Upper lobe of left lung (tissue), 6 donors: ENCODE measurements around the gene PTPRN2. TPM values are rescaled to one million over a fixed set of nuclear protein-coding genes. Genes with fewer than 3 reads are reported as not detected.

Experiments used
- ATAC-seq, 2 donors: fragments of 200-7000 bp; cut with Tn5 transposase; one replicate each; pipeline ENCODE4 v1.9.1; 2022; ENCODE audit warnings: mild to moderate bottlenecking in 2 of 2, moderate library complexity in 2 of 2; ENCODE audit not compliant: low FRiP score in 2 of 2
- DNase-seq, 2 donors: peaks; one replicate each; pipeline ENCODE4 v3.0.0-alpha.2; 2019 to 2020
- H3K27ac ChIP-seq, 4 donors: fragments of 200-600 bp; sonication (generic); one replicate each; pipeline ENCODE4 v1.5.1; 2016 to 2019
- H3K27me3 ChIP-seq, 4 donors: fragments of 200-600 bp; sonication (generic); one replicate each; pipeline ENCODE4 v1.5.1; 2017 to 2019
- H3K36me3 ChIP-seq, 4 donors: fragments of 200-600 bp; sonication (generic); one replicate each; pipeline ENCODE4 v1.5.1; 2016 to 2019
- H3K4me1 ChIP-seq, 4 donors: fragments of 200-600 bp; sonication (generic); one replicate each; pipeline ENCODE4 v1.5.1; 2018 to 2019
- H3K4me3 ChIP-seq, 4 donors: fragments of 200-600 bp; sonication (generic); one replicate each; pipeline ENCODE4 v1.5.1; 2017 to 2019; ENCODE audit warnings: mild to moderate bottlenecking in 2 of 4, moderate library complexity in 1 of 4
- H3K9me3 ChIP-seq, 4 donors: fragments of 200-600 bp; sonication (generic); one replicate each; pipeline ENCODE4 v1.5.1; 2018 to 2019
- EP300 ChIP-seq, 4 donors: sonication (generic); formaldehyde crosslinking; IDR thresholded peaks; one replicate each; pipeline ENCODE4 v1.5.1; 2017; ENCODE audit warnings: antibody characterized with exemption in 4 of 4, control low read depth in 2 of 4
- POLR2A ChIP-seq, 4 donors: fragments of 450-650 bp; IDR thresholded peaks; one replicate each; pipeline ENCODE4 v1.5.1; 2016 to 2017; ENCODE audit warnings: antibody characterized with exemption in 4 of 4, mild to moderate bottlenecking in 2 of 4
- POLR2AphosphoS5 ChIP-seq, 2 donors: sonication (generic); formaldehyde crosslinking; IDR thresholded peaks; one replicate each; pipeline ENCODE4 v1.5.1; 2017; ENCODE audit warnings: antibody characterized with exemption in 2 of 2
- WGBS, 2 donors: methylation state at CpG; one replicate each; pipeline ENCODE4 v1.1.5; 2017 to 2018; 5-methylcytosine and 5-hydroxymethylcytosine counted together
- total RNA-seq, 6 donors: library from RNA; depleted of rRNA in 4 of 6; stranded (reverse); fragments of >200 nt in 4 of 6; gene quantifications; one replicate each; pipeline versions ENCODE4 v1.1.0 to v1.2.1, GENCODE V29; 2016 to 2021
- TF ChIP-seq, protein P1 (sequence below), 6 experiments: fragments of 450-650 bp in 4 of 6; fragments of 200-600 bp in 2 of 6; sonication (generic) in 2 of 6; IDR thresholded peaks; one replicate each; pipeline ENCODE4 v1.5.1; 2016 to 2019; ENCODE audit warnings: antibody characterized with exemption in 6 of 6
- donor health status: DM: no; HTN: no; CAD: no; lungs with moderate emphysema.
- donor health status: DM: no; HTN: yes; CAD: no; lungs with severe emphysema.

Gene PTPRN2
- total RNA-seq, 6 donors from 2014 or later: 3.3 to 7.9 (median 5.2) TPM

- H3K27me3 ChIP-seq: no peaks in the 10 kb centered on the region
- H3K27ac ChIP-seq: no peak overlapping the region
- DNase-seq (no peak), ATAC-seq (no peak)
- no peaks in the 10 kb centered on the region for H3K9me3 ChIP-seq
- TF ChIP-seq, protein P1, sequence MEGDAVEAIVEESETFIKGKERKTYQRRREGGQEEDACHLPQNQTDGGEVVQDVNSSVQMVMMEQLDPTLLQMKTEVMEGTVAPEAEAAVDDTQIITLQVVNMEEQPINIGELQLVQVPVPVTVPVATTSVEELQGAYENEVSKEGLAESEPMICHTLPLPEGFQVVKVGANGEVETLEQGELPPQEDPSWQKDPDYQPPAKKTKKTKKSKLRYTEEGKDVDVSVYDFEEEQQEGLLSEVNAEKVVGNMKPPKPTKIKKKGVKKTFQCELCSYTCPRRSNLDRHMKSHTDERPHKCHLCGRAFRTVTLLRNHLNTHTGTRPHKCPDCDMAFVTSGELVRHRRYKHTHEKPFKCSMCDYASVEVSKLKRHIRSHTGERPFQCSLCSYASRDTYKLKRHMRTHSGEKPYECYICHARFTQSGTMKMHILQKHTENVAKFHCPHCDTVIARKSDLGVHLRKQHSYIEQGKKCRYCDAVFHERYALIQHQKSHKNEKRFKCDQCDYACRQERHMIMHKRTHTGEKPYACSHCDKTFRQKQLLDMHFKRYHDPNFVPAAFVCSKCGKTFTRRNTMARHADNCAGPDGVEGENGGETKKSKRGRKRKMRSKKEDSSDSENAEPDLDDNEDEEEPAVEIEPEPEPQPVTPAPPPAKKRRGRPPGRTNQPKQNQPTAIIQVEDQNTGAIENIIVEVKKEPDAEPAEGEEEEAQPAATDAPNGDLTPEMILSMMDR (IDR thresholded peaks at IDR 0.05): no peak
- TF ChIP-seq POLR2A (IDR thresholded peaks at IDR 0.05): no peak
- TF ChIP-seq EP300 (IDR thresholded peaks at IDR 0.05): no peak
- TF ChIP-seq POLR2AphosphoS5 (IDR thresholded peaks at IDR 0.05): no peak
- no peaks in the 10 kb centered on the region for H3K36me3 ChIP-seq
- H3K4me3 ChIP-seq: no peak overlapping the region
- no peaks in the 10 kb centered on the region for H3K4me1 ChIP-seq
- WGBS, 2 donors: 69 to 75% methylated on average over 15 of the region's 15 CpGs
These were observed 990.7 kb downstream of the PTPRN2 start for GRCh38 chr7:157596881-157597280.

DNA sequence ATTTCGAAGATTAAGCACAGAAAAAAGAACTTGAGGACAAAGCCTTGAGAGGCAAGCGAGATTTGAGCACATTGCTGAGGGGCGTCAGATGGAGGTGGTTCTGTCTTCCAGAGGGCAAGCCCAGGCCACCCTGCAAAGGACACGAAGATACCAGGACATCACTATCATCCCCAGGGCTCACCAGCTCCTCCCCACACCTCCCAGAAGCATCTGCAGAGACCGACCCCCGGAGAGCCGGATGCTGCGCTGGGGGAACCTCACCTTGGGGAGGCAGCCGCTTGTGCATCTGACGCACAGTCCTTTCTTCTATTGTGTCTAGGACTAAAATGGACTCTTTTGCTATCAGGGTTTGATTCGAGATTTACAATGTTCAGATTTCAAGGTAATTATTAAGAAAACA is 991.2 kb downstream of the PTPRN2 start:
- DNase-seq (no peak), ATAC-seq (no peak)
- 87 to 91% methylated on average over 11 of the region's 11 CpGs for WGBS, 2 donors

GRCh38 chr7:157596026-157596425 is 991.6 kb downstream of the PTPRN2 start:
- no peak for TF ChIP-seq POLR2AphosphoS5 (IDR thresholded peaks at IDR 0.05)
- TF ChIP-seq, protein P1 (IDR thresholded peaks at IDR 0.05): no peak
- TF ChIP-seq EP300 (IDR thresholded peaks at IDR 0.05): no peak
- TF ChIP-seq POLR2A (IDR thresholded peaks at IDR 0.05): no peak
- H3K4me3 ChIP-seq: no peak overlapping the region
- no peaks in the 10 kb centered on the region for H3K4me1 ChIP-seq
- H3K9me3 ChIP-seq: no peaks in the 10 kb centered on the region
- no peak for DNase-seq
- no peaks in the 10 kb centered on the region for H3K27me3 ChIP-seq
- WGBS, 2 donors: 87 to 88% methylated on average over 6 to 11 of the region's 11 CpGs
- no peak overlapping the region for H3K27ac ChIP-seq
- H3K36me3 ChIP-seq: no peaks in the 10 kb centered on the region
- no peak for ATAC-seq

More for the DNA sequence above, 991.2 kb downstream of the PTPRN2 start:
- Histone ChIP-seq H3K9me3 (no peaks in the 10 kb centered on the region), H3K4me1 (no peaks in the 10 kb centered on the region), H3K4me3 (no peak overlapping the region), H3K27me3 (no peaks in the 10 kb centered on the region), H3K27ac (no peak overlapping the region), H3K36me3 (no peaks in the 10 kb centered on the region)
- TF ChIP-seq, protein P1 (IDR thresholded peaks at IDR 0.05): no peak
- TF ChIP-seq POLR2AphosphoS5 (IDR thresholded peaks at IDR 0.05): no peak
- TF ChIP-seq EP300 (IDR thresholded peaks at IDR 0.05): no peak
- no peak for TF ChIP-seq POLR2A (IDR thresholded peaks at IDR 0.05)

DNA sequence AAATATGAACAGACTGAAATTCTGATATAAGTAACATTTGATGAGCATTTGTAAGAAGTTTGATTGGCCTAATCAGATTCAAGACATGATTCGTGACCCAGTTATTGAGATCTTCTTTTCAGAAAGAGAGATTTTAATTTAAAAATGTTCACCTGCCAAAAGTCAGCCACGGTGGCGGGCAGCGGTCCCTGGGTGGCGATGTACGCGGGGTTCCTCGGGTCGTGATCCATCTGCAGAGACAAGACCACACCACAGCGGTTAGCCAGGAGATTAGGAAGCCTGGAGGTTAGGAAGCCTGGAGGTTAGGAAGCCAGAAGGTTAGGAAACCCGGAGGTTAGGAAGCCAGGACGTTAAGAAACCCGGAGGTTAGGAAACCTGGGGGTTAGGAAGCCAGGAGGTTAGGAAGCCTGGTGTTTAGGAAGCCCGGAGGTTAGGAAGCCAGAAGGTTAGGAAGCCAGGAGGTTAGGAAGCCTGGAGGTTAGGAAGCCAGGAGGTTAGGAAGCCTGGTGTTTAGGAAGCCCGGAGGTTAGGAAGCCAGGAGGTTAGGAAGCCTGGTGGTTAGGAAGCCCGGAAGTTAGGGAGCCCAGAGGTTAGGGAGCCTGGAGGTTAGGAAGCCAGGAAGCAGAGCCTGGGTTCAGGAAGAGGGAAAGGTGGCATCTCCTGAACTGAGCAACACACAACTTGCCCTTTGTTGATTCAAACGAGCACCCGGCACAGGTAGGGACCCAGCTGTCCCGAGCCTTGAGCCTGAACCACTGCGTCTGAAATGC is 992.4 kb downstream of the PTPRN2 start:
- no peaks in the 10 kb centered on the region for H3K9me3 ChIP-seq
- 83 to 86% methylated on average over 20 of the region's 20 CpGs for WGBS, 2 donors
- H3K27me3 ChIP-seq: no peaks in the 10 kb centered on the region
- ATAC-seq: no peak
- no peak for DNase-seq
- H3K4me1 ChIP-seq: no peaks in the 10 kb centered on the region
- no peak overlapping the region for H3K27ac ChIP-seq
- TF ChIP-seq EP300 (IDR thresholded peaks at IDR 0.05) (no peak), POLR2A (IDR thresholded peaks at IDR 0.05) (no peak), POLR2AphosphoS5 (IDR thresholded peaks at IDR 0.05) (no peak)
- TF ChIP-seq, protein P1 (IDR thresholded peaks at IDR 0.05): no peak
- H3K36me3 ChIP-seq: no peaks in the 10 kb centered on the region
- no peak overlapping the region for H3K4me3 ChIP-seq

DNA sequence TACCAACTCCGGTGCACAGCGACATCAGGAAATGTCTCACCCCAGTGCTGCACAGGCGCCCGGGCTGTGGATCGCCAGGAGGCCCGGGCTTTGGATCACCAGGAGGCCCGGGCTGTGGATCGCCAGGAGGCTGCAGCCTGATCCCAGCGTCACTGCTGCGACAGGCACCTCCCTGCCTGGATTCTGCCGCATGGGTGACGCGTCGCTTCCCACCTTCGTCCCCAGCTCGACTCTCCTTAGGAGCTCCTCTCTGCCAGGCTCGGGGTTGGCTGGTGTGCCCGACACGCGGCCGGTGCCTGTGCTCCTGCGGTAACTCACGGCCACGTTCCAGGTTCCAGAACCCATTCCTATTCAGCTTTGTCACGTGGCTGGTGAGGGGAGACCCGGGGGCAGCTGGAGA is 993.3 kb downstream of the PTPRN2 start:
- ATAC-seq (no peak), DNase-seq (no peak)
- H3K27ac ChIP-seq: no peak overlapping the region
- H3K36me3 ChIP-seq: no peaks in the 10 kb centered on the region
- H3K27me3 ChIP-seq: no peaks in the 10 kb centered on the region
- 63 to 75% methylated on average over 15 to 23 of the region's 26 CpGs for WGBS, 2 donors
- no peaks in the 10 kb centered on the region for H3K4me1 ChIP-seq
- H3K4me3 ChIP-seq: no peak overlapping the region
- TF ChIP-seq POLR2AphosphoS5 (IDR thresholded peaks at IDR 0.05) (no peak), EP300 (IDR thresholded peaks at IDR 0.05) (no peak), POLR2A (IDR thresholded peaks at IDR 0.05) (no peak)
- TF ChIP-seq, protein P1 (IDR thresholded peaks at IDR 0.05): no peak
- no peaks in the 10 kb centered on the region for H3K9me3 ChIP-seq
